RWPE2 (cell line): Measurements from ENCODE around the gene KCND1.

Experiments
- ATAC-seq: fragments of 200-7000 bp; cut with Tn5 transposase; 3 replicates; pipeline ENCODE4 v1.9.1; 2021; ENCODE audit warnings: low read depth
- DNase-seq: peaks from one replicate; pipeline ENCODE4 v3.0.0-alpha.2; 2020; ENCODE audit warnings: low spot score
- H3K27ac ChIP-seq: fragments of 450-650 bp; 2 replicates; pipeline ENCODE4 v1.5.1; 2017; ENCODE audit warnings: mild to moderate bottlenecking; ENCODE audit not compliant: poor library complexity, severe bottlenecking
- H3K27me3 ChIP-seq: fragments of 250-450 bp; sonication (Bioruptor Pico); 2 replicates; pipeline ENCODE4 v1.5.1; 2021; ENCODE audit warnings: mild to moderate bottlenecking, moderate library complexity; ENCODE audit not compliant: insufficient read depth, poor library complexity, severe bottlenecking
- H3K36me3 ChIP-seq: fragments of 250-450 bp; sonication (Bioruptor Pico); 2 replicates; pipeline ENCODE4 v1.5.1; 2020; ENCODE audit warnings: low read depth, mild to moderate bottlenecking, moderate library complexity
- H3K4me1 ChIP-seq: fragments of 250-450 bp; sonication (Bioruptor Pico); 2 replicates; pipeline ENCODE4 v1.5.1; 2021; ENCODE audit warnings: mild to moderate bottlenecking, moderate library complexity; ENCODE audit not compliant: insufficient read depth, poor library complexity, severe bottlenecking
- H3K4me3 ChIP-seq: fragments of 250-450 bp; sonication (Bioruptor Pico); 2 replicates; pipeline ENCODE4 v1.5.1; 2021; ENCODE audit warnings: mild to moderate bottlenecking, moderate library complexity; ENCODE audit not compliant: severe bottlenecking
- H3K9me3 ChIP-seq: fragments of 250-450 bp; sonication (Bioruptor Pico); 2 replicates; pipeline ENCODE4 v1.5.1; 2021; ENCODE audit warnings: mild to moderate bottlenecking, moderate library complexity; ENCODE audit not compliant: severe bottlenecking
- CTCF ChIP-seq: fragments of 450-650 bp; IDR thresholded peaks from one replicate; pipeline ENCODE4 v1.5.1; 2017; ENCODE audit warnings: mild to moderate bottlenecking, moderate library complexity; ENCODE audit not compliant: poor library complexity, severe bottlenecking

Gene KCND1

GRCh38 chrX:48978226-48978625 is 6.6 kb upstream of the KCND1 start:
- H3K27me3 ChIP-seq: no peaks in the 10 kb centered on the region
- H3K4me3 ChIP-seq: no peak overlapping the region
- peaks cover 11% of the 10 kb centered on the region for H3K36me3 ChIP-seq
- ATAC-seq (no peak), DNase-seq (no peak)
- no peaks in the 10 kb centered on the region for H3K9me3 ChIP-seq
- no peak overlapping the region for H3K27ac ChIP-seq
- TF ChIP-seq CTCF: no peak
- no peaks in the 10 kb centered on the region for H3K4me1 ChIP-seq

DNA sequence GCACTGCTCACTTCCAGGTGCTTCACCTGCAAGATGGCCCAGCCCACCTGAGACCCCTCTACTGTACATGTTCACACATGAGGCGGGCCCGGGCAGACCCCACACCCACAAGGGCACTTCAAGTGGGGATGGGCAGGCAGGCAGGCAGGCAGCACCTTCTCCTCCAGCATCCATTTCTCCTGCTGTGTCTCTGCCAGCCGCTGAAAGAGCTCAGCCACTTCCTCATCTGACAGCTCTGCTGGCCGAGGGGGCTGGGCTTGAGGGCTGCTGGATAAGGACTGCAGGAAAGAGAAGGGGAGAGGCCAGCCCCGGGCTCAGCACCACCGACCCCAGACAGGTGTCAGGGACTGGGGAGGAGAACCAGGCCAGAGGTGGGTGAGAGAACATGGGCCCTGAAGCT is 4.4 kb upstream of the KCND1 start:
- TF ChIP-seq CTCF: no peak
- Histone ChIP-seq H3K4me1 (no peaks in the 10 kb centered on the region), H3K36me3 (peaks cover 8% of the 10 kb centered on the region; the same call in 1 of the 2 replicates), H3K4me3 (no peak overlapping the region), H3K27ac (no peak overlapping the region), H3K27me3 (no peaks in the 10 kb centered on the region), H3K9me3 (no peaks in the 10 kb centered on the region)
- DNase-seq: no peak
- no peak for ATAC-seq

- Histone ChIP-seq H3K36me3 (peaks cover 8% of the 10 kb centered on the region; the same call in 1 of the 2 replicates), H3K27me3 (no peaks in the 10 kb centered on the region), H3K9me3 (no peaks in the 10 kb centered on the region), H3K4me1 (no peaks in the 10 kb centered on the region), H3K27ac (no peak overlapping the region), H3K4me3 (no peak overlapping the region)
- ATAC-seq (no peak), DNase-seq (no peak)
- no peak for TF ChIP-seq CTCF
These were observed 3.9 kb upstream of the KCND1 start for GRCh38 chrX:48975541-48975940.

DNA sequence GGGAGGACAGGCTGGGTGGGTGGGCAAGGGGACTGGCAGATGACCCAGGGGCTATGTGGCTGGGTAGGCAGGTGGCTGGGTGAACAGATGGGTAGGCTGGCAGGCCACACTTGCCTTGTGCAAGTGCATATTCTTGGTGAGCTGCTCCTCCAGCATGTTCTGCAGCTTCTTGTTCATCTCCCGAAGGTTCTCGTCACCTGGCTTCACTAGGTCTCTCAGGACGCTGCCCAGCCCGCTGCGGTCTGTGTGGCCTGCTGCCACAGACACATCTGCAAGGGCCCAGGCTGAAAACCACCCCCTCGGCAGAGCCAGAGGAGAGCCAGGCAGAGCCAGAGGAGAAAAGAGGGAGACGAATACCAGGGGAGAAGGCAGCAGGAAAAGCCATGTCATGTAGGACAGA is 3.4 kb upstream of the KCND1 start:
- DNase-seq (no peak), ATAC-seq (no peak)
- no peak for TF ChIP-seq CTCF
- Histone ChIP-seq H3K4me1 (no peaks in the 10 kb centered on the region), H3K9me3 (no peaks in the 10 kb centered on the region), H3K36me3 (peaks cover 5% of the 10 kb centered on the region; the same call in 1 of the 2 replicates), H3K27ac (no peak overlapping the region), H3K27me3 (no peaks in the 10 kb centered on the region), H3K4me3 (no peak overlapping the region)

GRCh38 chrX:48974574-48974973 is 2.9 kb upstream of the KCND1 start:
- Histone ChIP-seq H3K27me3 (no peaks in the 10 kb centered on the region), H3K27ac (no peak overlapping the region), H3K4me1 (no peaks in the 10 kb centered on the region), H3K4me3 (no peak overlapping the region), H3K36me3 (peaks cover under 1% of the 10 kb centered on the region; the same call in 1 of the 2 replicates), H3K9me3 (no peaks in the 10 kb centered on the region)
- ATAC-seq (no peak), DNase-seq (no peak)
- no peak for TF ChIP-seq CTCF
